Keratinocyte (primary cell): Measurements from ENCODE around the gene PARD3B.

Experiments used
- EZH2 ChIP-seq: IDR thresholded peaks from one replicate; pipeline ENCODE4 v1.6.1; 2012; ENCODE audit warnings: inconsistent platforms, mild to moderate bottlenecking, low read length, moderate library complexity
- TF ChIP-seq, protein P1 (sequence below), 3 experiments: IDR thresholded peaks in 1 of 3; conservative IDR thresholded peaks in 1 of 3; optimal IDR thresholded peaks in 1 of 3; 2 replicates in 2 of 3; 3 replicates in 1 of 3; pipeline versions ENCODE3 to v1.5.1; 2011; ENCODE audit warnings: low read length in 3 of 3, mild to moderate bottlenecking in 3 of 3, moderate library complexity in 2 of 3, control low read depth in 1 of 3, inconsistent platforms in 1 of 3; ENCODE audit not compliant: insufficient read depth in 2 of 3; ENCODE audit errors: extremely low read depth in 1 of 3

DNA sequence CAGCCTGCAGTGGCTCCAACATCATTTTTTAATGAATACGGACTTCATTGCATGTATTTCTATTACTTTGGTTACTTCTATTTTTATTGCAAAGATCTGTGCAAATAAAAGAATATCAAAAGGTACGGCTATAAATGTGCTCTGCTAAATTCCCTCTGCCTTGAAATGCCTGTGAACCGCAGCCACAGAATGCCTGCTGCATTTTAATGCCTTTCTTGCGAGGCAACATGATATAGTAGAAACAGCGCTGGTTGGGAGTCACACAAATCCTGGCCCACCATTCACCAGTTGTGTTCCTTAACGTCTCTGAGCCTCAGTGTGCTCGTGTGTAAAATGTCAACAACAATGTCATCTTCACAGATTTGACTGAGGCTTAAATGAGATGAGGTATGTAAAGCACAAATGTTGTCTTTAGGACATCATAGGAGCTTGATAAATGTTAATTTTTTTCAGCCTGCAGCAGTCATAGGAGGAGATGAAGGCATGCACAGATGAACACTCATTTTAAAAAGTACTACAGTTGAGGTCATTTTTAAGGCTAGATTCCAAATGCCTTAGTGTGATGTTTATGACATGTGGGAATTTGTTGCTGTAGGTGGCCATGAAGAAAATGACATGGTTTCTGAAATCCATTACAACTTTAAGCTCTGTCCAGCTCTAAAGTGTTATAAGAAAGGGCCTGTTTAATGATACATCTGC lies 949.4 kb downstream of the PARD3B start:
- no peak for TF ChIP-seq EZH2
- TF ChIP-seq, protein P1, sequence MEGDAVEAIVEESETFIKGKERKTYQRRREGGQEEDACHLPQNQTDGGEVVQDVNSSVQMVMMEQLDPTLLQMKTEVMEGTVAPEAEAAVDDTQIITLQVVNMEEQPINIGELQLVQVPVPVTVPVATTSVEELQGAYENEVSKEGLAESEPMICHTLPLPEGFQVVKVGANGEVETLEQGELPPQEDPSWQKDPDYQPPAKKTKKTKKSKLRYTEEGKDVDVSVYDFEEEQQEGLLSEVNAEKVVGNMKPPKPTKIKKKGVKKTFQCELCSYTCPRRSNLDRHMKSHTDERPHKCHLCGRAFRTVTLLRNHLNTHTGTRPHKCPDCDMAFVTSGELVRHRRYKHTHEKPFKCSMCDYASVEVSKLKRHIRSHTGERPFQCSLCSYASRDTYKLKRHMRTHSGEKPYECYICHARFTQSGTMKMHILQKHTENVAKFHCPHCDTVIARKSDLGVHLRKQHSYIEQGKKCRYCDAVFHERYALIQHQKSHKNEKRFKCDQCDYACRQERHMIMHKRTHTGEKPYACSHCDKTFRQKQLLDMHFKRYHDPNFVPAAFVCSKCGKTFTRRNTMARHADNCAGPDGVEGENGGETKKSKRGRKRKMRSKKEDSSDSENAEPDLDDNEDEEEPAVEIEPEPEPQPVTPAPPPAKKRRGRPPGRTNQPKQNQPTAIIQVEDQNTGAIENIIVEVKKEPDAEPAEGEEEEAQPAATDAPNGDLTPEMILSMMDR (optimal IDR thresholded peaks at IDR 0.05 in 1 of 3, IDR thresholded peaks at IDR 0.05 in 1 of 3, conservative IDR thresholded peaks at IDR 0.05 in 1 of 3; ENCODE audit: extremely low read depth in 1 of 3, insufficient read depth in 2 of 3, low read length in 3 of 3), result no peak
